SK-N-SH (cell line): ENCODE results near the gene HOXB2. TPM values are rescaled to one million over a fixed set of nuclear protein-coding genes. Genes with fewer than 3 reads are reported as not detected.

ENCODE experiments used
- CTCF ChIA-PET: fragments of 300-600, 350-600 bp; formaldehyde crosslinking; extraction: SDS; loops from one replicate; lab custom pipeline; 2021; lab: Yijun Ruan, JAX
- POLR2A ChIA-PET: fragments of 350-600 bp; sonication (Branson Sonifier 250); formaldehyde crosslinking; extraction: SDS; loops from one replicate; lab custom pipeline; 2020; ENCODE audit warnings: antibody characterized with exemption, inconsistent platforms; lab: Yijun Ruan, JAX
- DNase-seq: peaks from one replicate; pipeline ENCODE4 v3.0.0; 2012
- H2AFZ ChIP-seq: fragments of 200-600 bp; sonication (generic); 2 replicates; pipeline ENCODE4 v1.8.1; 2016; ENCODE audit warnings: antibody characterized with exemption, mild to moderate bottlenecking, low read depth
- H3F3A ChIP-seq: fragments of 200-600 bp; sonication (generic); replicated peaks from 2 replicates; pipeline ENCODE3; 2016; ENCODE audit warnings: antibody characterized with exemption, mild to moderate bottlenecking; ENCODE audit not compliant: insufficient read depth
- H3K27ac ChIP-seq, 2 experiments: fragments of 200-500 bp in 1 of 2; fragments of 200-600 bp in 1 of 2; sonication (Bioruptor generic) in 1 of 2; sonication (generic), shearing (Covaris generic) in 1 of 2; 2 replicates each; pipeline versions ENCODE4 v1.5.1 to v1.6.1; 2014 to 2016; ENCODE audit warnings: low read depth in 2 of 2, inconsistent platforms in 1 of 2, low read length in 1 of 2, mild to moderate bottlenecking in 1 of 2, mixed read lengths in 1 of 2
- H3K27me3 ChIP-seq: fragments of 200-600 bp; sonication (generic), shearing (Covaris generic); 2 replicates; pipeline ENCODE4 v1.6.1; 2016; ENCODE audit warnings: mixed run types; ENCODE audit not compliant: insufficient read depth
- H3K36me3 ChIP-seq, 2 experiments: fragments of 200-500 bp in 1 of 2; fragments of 200-600 bp in 1 of 2; sonication (Bioruptor generic) in 1 of 2; sonication (generic) in 1 of 2; replicated peaks in 1 of 2; 2 replicates each; pipeline versions ENCODE3 to v1.5.1; 2014 to 2016; ENCODE audit warnings: low read length in 1 of 2, mild to moderate bottlenecking in 1 of 2; ENCODE audit not compliant: insufficient read depth in 2 of 2, control insufficient read depth in 1 of 2
- H3K4me1 ChIP-seq, 2 experiments: fragments of 200-500 bp in 1 of 2; fragments of 200-600 bp in 1 of 2; sonication (Bioruptor generic) in 1 of 2; sonication (generic), shearing (Covaris generic) in 1 of 2; 2 replicates each; pipeline versions ENCODE4 v1.5.1 to v1.6.1; 2014 to 2016; ENCODE audit warnings: low read depth in 1 of 2, low read length in 1 of 2, mixed run types in 1 of 2; ENCODE audit not compliant: insufficient read depth in 2 of 2, control insufficient read depth in 1 of 2
- H3K4me2 ChIP-seq: fragments of 200-600 bp; sonication (generic), shearing (Covaris generic); 2 replicates; pipeline ENCODE4 v1.6.1; 2017; ENCODE audit warnings: mixed run types
- H3K4me3 ChIP-seq, 2 experiments: fragments of 200-500 bp in 1 of 2; fragments of 200-600 bp in 1 of 2; sonication (Bioruptor generic) in 1 of 2; sonication (generic), shearing (Covaris generic) in 1 of 2; 2 replicates each; pipeline versions ENCODE4 v1.5.1 to v1.8.1; 2014 to 2016; ENCODE audit warnings: low read depth in 2 of 2, inconsistent platforms in 1 of 2, low read length in 1 of 2, mild to moderate bottlenecking in 1 of 2, mixed read lengths in 1 of 2, moderate library complexity in 1 of 2
- H3K79me2 ChIP-seq: fragments of 200-600 bp; sonication (generic); 2 replicates; pipeline ENCODE4 v1.8.1; 2017; ENCODE audit warnings: mild to moderate bottlenecking; ENCODE audit not compliant: insufficient read depth
- H3K9ac ChIP-seq: fragments of 200-600 bp; sonication (generic); 2 replicates; pipeline ENCODE4 v1.6.1; 2017; ENCODE audit warnings: mixed run types
- H3K9me2 ChIP-seq: fragments of 200-600 bp; sonication (generic); 2 replicates; pipeline ENCODE4 v1.6.1; 2017; ENCODE audit warnings: mixed run types
- H3K9me3 ChIP-seq: fragments of 200-600 bp; sonication (generic); 2 replicates; pipeline ENCODE4 v1.6.1; 2017; ENCODE audit warnings: mixed run types, mild to moderate bottlenecking, moderate library complexity
- H4K20me1 ChIP-seq: fragments of 200-600 bp; sonication (generic); 2 replicates; pipeline ENCODE4 v1.6.1; 2017; ENCODE audit warnings: mild to moderate bottlenecking, mixed run types; ENCODE audit not compliant: insufficient read depth
- CHD2 ChIP-seq: fragments of 150-350 bp; IDR thresholded peaks from 2 replicates; pipeline ENCODE4 v1.6.1; 2018; ENCODE audit warnings: low read length; ENCODE audit not compliant: partially characterized antibody
- CTCF ChIP-seq: fragments of 200-600 bp; sonication (generic); IDR thresholded peaks from 2 replicates; pipeline ENCODE4 v1.6.1; 2017; ENCODE audit warnings: antibody characterized with exemption, mild to moderate bottlenecking, moderate library complexity
- ELF1 ChIP-seq: IDR thresholded peaks from 2 replicates; pipeline ENCODE4 v1.4.0; 2012
- EP300 ChIP-seq, 2 experiments: IDR thresholded peaks; 2 replicates each; pipeline versions ENCODE4 v1.4.0 to v1.6.1; 2012; ENCODE audit warnings: borderline replicate concordance in 1 of 2, low read depth in 1 of 2, low read length in 1 of 2
- EZH2phosphoT487 ChIP-seq: fragments of 200-600 bp; sonication (generic); IDR thresholded peaks from 2 replicates; pipeline ENCODE4 v1.6.1; 2017; ENCODE audit warnings: low read depth, mixed run types, mild to moderate bottlenecking, antibody characterized with exemption, moderate library complexity, borderline replicate concordance
- FOXM1 ChIP-seq: IDR thresholded peaks from 2 replicates; pipeline ENCODE4 v1.4.0; 2012; ENCODE audit warnings: low read depth, mild to moderate bottlenecking
- IRF3 ChIP-seq: fragments of 150-350 bp; IDR thresholded peaks from 2 replicates; pipeline ENCODE4 v1.6.1; 2016; ENCODE audit warnings: mild to moderate bottlenecking, low read depth, low read length
- JUND ChIP-seq: IDR thresholded peaks from 2 replicates; pipeline ENCODE4 v1.4.0; 2012
- MAX ChIP-seq: IDR thresholded peaks from 2 replicates; pipeline ENCODE4 v1.4.0; 2012; ENCODE audit warnings: low read depth
- MEF2A ChIP-seq: IDR thresholded peaks from 2 replicates; pipeline ENCODE4 v1.4.0; 2012; ENCODE audit warnings: low read depth, borderline replicate concordance
- NFIC ChIP-seq: IDR thresholded peaks from 2 replicates; pipeline ENCODE4 v1.4.0; 2012; ENCODE audit warnings: borderline replicate concordance
- NRF1 ChIP-seq: IDR thresholded peaks from 2 replicates; pipeline ENCODE4 v1.6.1; 2012; ENCODE audit warnings: low read depth, mild to moderate bottlenecking, low read length
- POLR2AphosphoS5 ChIP-seq: IDR thresholded peaks from 2 replicates; pipeline ENCODE4 v1.6.1; 2012; ENCODE audit warnings: low read depth, low read length
- RAD21 ChIP-seq: IDR thresholded peaks from 2 replicates; pipeline ENCODE4 v1.6.1; 2012; ENCODE audit warnings: mild to moderate bottlenecking, low read length
- RFX5 ChIP-seq: IDR thresholded peaks from 2 replicates; pipeline ENCODE4 v1.6.1; 2012; ENCODE audit warnings: mild to moderate bottlenecking, improper control_type of control experiment, low read length
- RXRA ChIP-seq: IDR thresholded peaks from 2 replicates; pipeline ENCODE4 v1.4.0; 2012; ENCODE audit warnings: low read depth, mild to moderate bottlenecking, borderline replicate concordance
- SIN3A ChIP-seq: IDR thresholded peaks from 2 replicates; pipeline ENCODE4 v1.6.1; 2012; ENCODE audit warnings: low read depth, mild to moderate bottlenecking, low read length, moderate library complexity, borderline replicate concordance
- TAF1 ChIP-seq: IDR thresholded peaks from 2 replicates; pipeline ENCODE4 v1.6.1; 2012; ENCODE audit warnings: low read depth, mild to moderate bottlenecking, low read length, moderate library complexity, borderline replicate concordance
- TCF12 ChIP-seq: IDR thresholded peaks from 2 replicates; pipeline ENCODE4 v1.4.0; 2012
- TEAD4 ChIP-seq: IDR thresholded peaks from 2 replicates; pipeline ENCODE4 v1.4.0; 2012; ENCODE audit warnings: mild to moderate bottlenecking, borderline replicate concordance; ENCODE audit not compliant: insufficient read depth
- ZBTB33 ChIP-seq: IDR thresholded peaks from 2 replicates; pipeline ENCODE4 v1.4.0; 2012; ENCODE audit warnings: low read depth, borderline replicate concordance
- WGBS: methylation state at CpG from one replicate; pipeline ENCODE4 v1.1.6; 2017; ENCODE audit warnings: low lambda C conversion rate; 5-methylcytosine and 5-hydroxymethylcytosine counted together
- polyA plus RNA-seq, 3 experiments: library from polyadenylated mRNA; depleted of rRNA; stranded (reverse); fragments of >200 nt; gene quantifications; 2 replicates each; pipeline ENCODE4 v1.2.3, GENCODE V29; 2012

The HOXB2 gene
- polyA plus RNA-seq, 1 of the 3 experiments (the other 2 are of a cell fraction) = 1.9 TPM

- TF ChIP-seq MAX (no peak), IRF3 (no peak), RXRA (no peak), RFX5 (no peak), RAD21 (no peak), CTCF (no peak), NRF1 (no peak), NFIC (no peak), CHD2 (no peak)
These were observed 46.6 kb downstream of the HOXB2 start (continued) for GRCh38 chr17:48498164-48498850.

- CTCF ChIA-PET = interaction anchor here (1.1 kb wide), 1 partner anchor 41 kb away, joined by 3 read pairs; no protein-coding TSS in a partner anchor
- TF ChIP-seq POLR2AphosphoS5 = no peak
- TF ChIP-seq SIN3A = no peak
- no peak for TF ChIP-seq TCF12
- no peak for TF ChIP-seq TEAD4
- no peak for TF ChIP-seq ZBTB33
- TF ChIP-seq MEF2A = no peak
- no peak for TF ChIP-seq FOXM1
- TF ChIP-seq EP300 (IDR thresholded peaks at IDR 0.05; ENCODE audit: borderline replicate concordance in 1 of 2, low read depth in 1 of 2, low read length in 1 of 2) = no peak
- no peak for TF ChIP-seq ELF1
- TF ChIP-seq EZH2phosphoT487 = no peak
- TF ChIP-seq CTCF = no peak
- no peak for TF ChIP-seq TAF1
- no peak for TF ChIP-seq JUND
- TF ChIP-seq RAD21 = no peak
These were observed 47.8 kb downstream of the HOXB2 start for GRCh38 chr17:48497103-48497502.

More at GRCh38 chr17:48497103-48497502, 47.8 kb downstream of the HOXB2 start:
- Histone ChIP-seq H3K4me3 (no peak overlapping the region), H3K27me3 (peaks cover 52% of the 10 kb centered on the region; the same call in 1 of the 2 replicates), H3K9me2 (no peaks in the 10 kb centered on the region), H3K4me1 (no peaks in the 10 kb centered on the region), H4K20me1 (no peaks in the 10 kb centered on the region), H3K9me3 (no peaks in the 10 kb centered on the region), H3K36me3 (no peaks in the 10 kb centered on the region), H3K9ac (no peak overlapping the region), H3F3A (peaks cover 7% of the 10 kb centered on the region), H3K79me2 (no peaks in the 10 kb centered on the region), H3K27ac (no peak overlapping the region), H3K4me2 (no peak overlapping the region), H2AFZ (no peak overlapping the region)
- WGBS = 22% methylated on average over 2 of the region's 2 CpGs
- POLR2A ChIA-PET = no interaction called here
- no peak for DNase-seq
